Measurements from ENCODE around the gene LMTK3.
A peak's percentile ranks its signal among the peaks of the same experiment; 100 is the strongest.

LMTK3 gene

DNA sequence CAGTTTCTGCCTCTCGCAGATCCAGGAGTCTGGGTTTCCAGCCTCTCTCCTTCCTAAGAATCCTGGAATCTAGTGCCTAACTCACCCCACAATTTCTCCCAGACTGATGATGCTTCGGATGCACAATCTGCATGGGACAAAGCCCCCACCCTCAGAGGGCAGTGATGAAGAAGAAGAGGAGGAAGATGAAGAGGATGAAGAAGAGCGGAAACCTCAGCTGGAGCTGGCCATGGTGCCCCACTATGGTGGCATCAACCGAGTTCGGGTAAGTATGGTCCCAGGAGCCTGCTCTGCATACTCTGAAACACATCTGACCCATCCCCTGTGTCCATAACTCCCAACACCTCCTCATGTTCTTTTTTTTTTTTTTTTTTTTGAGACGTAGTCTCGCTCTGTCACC lies 65.1 kb downstream of the LMTK3 start:
- Histone ChIP-seq H3K4me3 (ENCODE audit: low read depth, low read length) (peak overlapping the region; percentile 92), H3K27me3 (ENCODE audit: insufficient read depth, low read length) (no peaks in the 10 kb centered on the region), H3K23ac (ENCODE audit: low read length) (no peak overlapping the region), H3K18ac (ENCODE audit: low read length) (peak overlapping the region; percentile 61), H3K4me1 (ENCODE audit: control insufficient read depth in 1 of 2, insufficient read depth in 2 of 2, low read length in 2 of 2) (peaks cover 11 to 13% of the 10 kb centered on the region in 2 experiments), H4K91ac (ENCODE audit: low read depth, low read length) (no peak overlapping the region), H2AK5ac (ENCODE audit: low read length) (no peak overlapping the region), H3K14ac (ENCODE audit: low read length) (peak overlapping the region; percentile 1), H3K79me1 (ENCODE audit: low read length) (peaks cover 6% of the 10 kb centered on the region), H3K79me2 (ENCODE audit: control insufficient read depth, insufficient read depth, low read length, poor library complexity) (peaks cover 2% of the 10 kb centered on the region), H3K4me2 (ENCODE audit: low read length) (peak overlapping the region; percentile 82), H2BK12ac (ENCODE audit: low read length) (no peak overlapping the region), H3K9ac (ENCODE audit: low read length) (peak overlapping the region; percentile 95), H4K8ac (ENCODE audit: low read depth, low read length) (peak overlapping the region; percentile 25), H3K27ac (ENCODE audit: low read depth, low read length) (peak overlapping the region; percentile 10), H2AFZ (ENCODE audit: insufficient read depth, low read length, poor library complexity) (no peak overlapping the region), H2BK5ac (ENCODE audit: low read depth, low read length, poor library complexity) (no peak overlapping the region), H3K36me3 (ENCODE audit: control insufficient read depth in 1 of 2, insufficient read depth in 2 of 2, low read length in 2 of 2) (peaks cover 40 to 41% of the 10 kb centered on the region in 2 experiments), H3K9me3 (ENCODE audit: insufficient read depth, low read depth, low read length) (no peaks in the 10 kb centered on the region), H3K4ac (ENCODE audit: low read depth, low read length) (peak overlapping the region; percentile 77), H4K12ac (ENCODE audit: low read depth, low read length) (peak overlapping the region; percentile 35), H2BK120ac (ENCODE audit: insufficient read depth, low read length, poor library complexity) (no peak overlapping the region)
- no CpG with 5 or more reads among the region's 7 CpGs for WGBS (ENCODE audit: extremely low coverage, insufficient coverage, insufficient read length)
- no peak for DNase-seq

DNA sequence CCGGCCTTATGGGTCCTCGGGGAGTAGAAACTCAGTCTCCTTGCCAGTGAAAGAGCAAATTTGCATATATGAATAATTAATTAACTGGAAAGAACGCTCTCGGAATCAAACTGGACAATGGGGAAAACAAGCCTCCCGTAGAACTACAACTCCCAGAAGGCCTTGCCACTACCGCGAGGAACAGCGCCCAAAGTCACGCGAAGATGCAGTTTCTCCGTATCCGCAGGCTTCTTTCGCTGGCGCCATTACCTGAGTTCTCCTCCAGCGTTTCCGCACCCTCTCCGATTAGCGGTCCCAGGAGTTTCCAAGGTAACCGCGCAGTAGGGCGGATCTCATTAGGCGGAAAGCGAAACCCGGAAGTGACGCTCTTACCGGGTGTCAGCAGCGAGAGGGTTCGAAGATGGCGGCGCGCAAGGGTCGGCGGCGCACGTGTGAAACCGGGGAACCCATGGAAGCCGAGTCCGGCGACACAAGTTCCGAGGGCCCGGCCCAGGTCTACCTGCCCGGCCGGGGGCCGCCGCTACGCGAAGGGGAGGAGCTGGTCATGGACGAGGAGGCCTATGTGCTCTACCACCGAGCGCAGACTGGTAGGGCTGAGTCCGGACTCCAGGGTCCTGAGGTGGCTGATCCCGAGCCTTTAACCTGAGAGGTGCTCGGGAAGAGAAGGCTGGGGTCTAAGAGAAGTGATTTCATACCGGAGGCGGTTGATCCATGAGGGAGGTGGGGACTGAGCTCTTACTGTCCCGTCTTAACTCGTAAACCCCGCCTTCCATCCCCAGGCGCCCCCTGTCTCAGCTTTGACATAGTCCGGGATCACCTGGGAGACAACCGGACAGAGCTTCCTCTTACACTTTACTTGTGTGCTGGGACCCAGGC lies 65.8 kb downstream of the LMTK3 start, which contains the start of gene GRWD1:
Gene GRWD1 (plus strand): TSS at position 378 of the 876 bp plus-strand sequence. CDS start 23 bp downstream, at position 401.
- Histone ChIP-seq H3K79me1 (ENCODE audit: low read length) (peaks cover 6% of the 10 kb centered on the region), H3K4ac (ENCODE audit: low read depth, low read length) (peak within 1 kb of the TSS; percentile 77), H2BK5ac (ENCODE audit: low read depth, low read length, poor library complexity) (peak within 1 kb of the TSS; percentile 74), H2BK120ac (ENCODE audit: insufficient read depth, low read length, poor library complexity) (no peak within 1 kb of the TSS), H3K4me2 (ENCODE audit: low read length) (peak within 1 kb of the TSS; percentile 82), H3K4me3 (ENCODE audit: low read depth, low read length) (peak within 1 kb of the TSS; percentile 92), H4K8ac (ENCODE audit: low read depth, low read length) (peak within 1 kb of the TSS; percentile 90), H4K91ac (ENCODE audit: low read depth, low read length) (peak within 1 kb of the TSS; percentile 88), H3K36me3 (ENCODE audit: control insufficient read depth in 1 of 2, insufficient read depth in 2 of 2, low read length in 2 of 2) (peaks cover 32 to 34% of the 10 kb centered on the region in 2 experiments), H3K79me2 (ENCODE audit: control insufficient read depth, insufficient read depth, low read length, poor library complexity) (peaks cover 2% of the 10 kb centered on the region), H4K12ac (ENCODE audit: low read depth, low read length) (peak within 1 kb of the TSS; percentile 68), H3K9me3 (ENCODE audit: insufficient read depth, low read depth, low read length) (no peaks in the 10 kb centered on the region), H2AK5ac (ENCODE audit: low read length) (peak within 1 kb of the TSS; percentile 59), H3K14ac (ENCODE audit: low read length) (peak within 1 kb of the TSS; percentile 88), H3K9ac (ENCODE audit: low read length) (peak within 1 kb of the TSS; percentile 95), H3K18ac (ENCODE audit: low read length) (peak within 1 kb of the TSS; percentile 77), H2BK12ac (ENCODE audit: low read length) (peak within 1 kb of the TSS; percentile 74), H2AFZ (ENCODE audit: insufficient read depth, low read length, poor library complexity) (peak within 1 kb of the TSS; percentile 88), H3K4me1 (ENCODE audit: control insufficient read depth in 1 of 2, insufficient read depth in 2 of 2, low read length in 2 of 2) (peaks cover 11 to 13% of the 10 kb centered on the region in 2 experiments), H3K27ac (ENCODE audit: low read depth, low read length) (peak within 1 kb of the TSS; percentile 49), H3K27me3 (ENCODE audit: insufficient read depth, low read length) (no peaks in the 10 kb centered on the region), H3K23ac (ENCODE audit: low read length) (no peak within 1 kb of the TSS)
- DNase-seq = peak; percentile 97 to 98
- WGBS (ENCODE audit: extremely low coverage, insufficient coverage, insufficient read length) = no CpG with 5 or more reads among the region's 61 CpGs

DNA sequence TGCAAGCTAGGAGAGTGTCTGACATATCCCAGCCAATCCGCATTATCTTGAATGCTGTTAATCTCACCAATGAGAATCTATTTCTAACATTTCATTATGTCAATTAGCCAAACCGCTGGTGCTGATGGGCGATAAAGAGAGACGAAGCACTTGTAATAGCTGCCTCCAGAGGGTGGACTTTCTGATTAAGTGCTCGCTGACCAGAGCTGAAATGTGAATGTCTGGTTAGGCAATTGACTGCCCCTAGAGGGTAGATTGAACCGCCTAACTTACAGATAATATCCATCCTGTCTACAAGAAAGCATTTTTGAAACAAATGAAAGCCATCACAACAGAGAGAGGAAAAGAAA lies 66.4 kb downstream of the LMTK3 start:
- Histone ChIP-seq H3K79me2 (ENCODE audit: control insufficient read depth, insufficient read depth, low read length, poor library complexity) (peaks cover 2% of the 10 kb centered on the region), H2BK5ac (ENCODE audit: low read depth, low read length, poor library complexity) (no peak overlapping the region), H3K27me3 (ENCODE audit: insufficient read depth, low read length) (no peaks in the 10 kb centered on the region), H4K91ac (ENCODE audit: low read depth, low read length) (no peak overlapping the region), H3K4me1 (ENCODE audit: control insufficient read depth in 1 of 2, insufficient read depth in 2 of 2, low read length in 2 of 2) (peaks cover 11 to 13% of the 10 kb centered on the region in 2 experiments), H3K18ac (ENCODE audit: low read length) (no peak overlapping the region), H3K14ac (ENCODE audit: low read length) (peak overlapping the region; percentile 8), H3K27ac (ENCODE audit: low read depth, low read length) (peak overlapping the region; percentile 49), H3K4ac (ENCODE audit: low read depth, low read length) (peak overlapping the region; percentile 56), H2BK12ac (ENCODE audit: low read length) (no peak overlapping the region), H2BK120ac (ENCODE audit: insufficient read depth, low read length, poor library complexity) (no peak overlapping the region), H3K36me3 (ENCODE audit: control insufficient read depth in 1 of 2, insufficient read depth in 2 of 2, low read length in 2 of 2) (peaks cover 26 to 28% of the 10 kb centered on the region in 2 experiments), H3K9me3 (ENCODE audit: insufficient read depth, low read depth, low read length) (no peaks in the 10 kb centered on the region), H2AFZ (ENCODE audit: insufficient read depth, low read length, poor library complexity) (peak overlapping the region; percentile 67), H4K12ac (ENCODE audit: low read depth, low read length) (peak overlapping the region; percentile 51), H3K23ac (ENCODE audit: low read length) (no peak overlapping the region), H3K79me1 (ENCODE audit: low read length) (peaks cover 6% of the 10 kb centered on the region), H3K9ac (ENCODE audit: low read length) (no peak overlapping the region), H3K4me3 (ENCODE audit: low read depth, low read length) (no peak overlapping the region), H4K8ac (ENCODE audit: low read depth, low read length) (peak overlapping the region; percentile 69), H2AK5ac (ENCODE audit: low read length) (no peak overlapping the region), H3K4me2 (ENCODE audit: low read length) (peak overlapping the region; percentile 82)
- WGBS (ENCODE audit: extremely low coverage, insufficient coverage, insufficient read length) = no CpG with 5 or more reads among the region's 6 CpGs
- peak; percentile 77 to 91 for DNase-seq

DNA sequence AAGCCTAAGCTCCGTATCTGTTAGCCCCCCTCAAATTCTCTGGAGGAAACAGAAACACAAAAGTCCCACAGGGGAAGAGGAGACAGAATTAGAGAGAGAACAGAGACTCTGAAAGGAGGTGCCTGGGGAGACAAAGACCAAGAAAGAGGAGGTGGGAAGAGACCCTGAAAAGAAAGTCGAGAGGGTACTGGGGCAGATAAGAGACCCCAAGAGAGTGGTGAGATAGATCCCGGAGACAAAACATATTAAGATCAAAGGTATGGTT lies 66.8 kb downstream of the LMTK3 start:
- no peak overlapping the region for H3K4ac ChIP-seq (ENCODE audit: low read depth, low read length)
- peaks cover 2% of the 10 kb centered on the region for H3K79me2 ChIP-seq (ENCODE audit: control insufficient read depth, insufficient read depth, low read length, poor library complexity)
- no peaks in the 10 kb centered on the region for H3K9me3 ChIP-seq (ENCODE audit: insufficient read depth, low read depth, low read length)
- H3K23ac ChIP-seq (ENCODE audit: low read length) = no peak overlapping the region
- H2AK5ac ChIP-seq (ENCODE audit: low read length) = peak overlapping the region; percentile 71
- H2BK12ac ChIP-seq (ENCODE audit: low read length) = peak overlapping the region; percentile 74
- no CpG with 5 or more reads among the region's 3 CpGs for WGBS (ENCODE audit: extremely low coverage, insufficient coverage, insufficient read length)
- no peak overlapping the region for H2BK5ac ChIP-seq (ENCODE audit: low read depth, low read length, poor library complexity)
- H3K18ac ChIP-seq (ENCODE audit: low read length) = no peak overlapping the region
- peak overlapping the region; percentile 65 for H4K91ac ChIP-seq (ENCODE audit: low read depth, low read length)
- no peak overlapping the region for H2BK120ac ChIP-seq (ENCODE audit: insufficient read depth, low read length, poor library complexity)
- H4K8ac ChIP-seq (ENCODE audit: low read depth, low read length) = peak overlapping the region; percentile 4
- no peaks in the 10 kb centered on the region for H3K27me3 ChIP-seq (ENCODE audit: insufficient read depth, low read length)
- peaks cover 11 to 13% of the 10 kb centered on the region in 2 experiments for H3K4me1 ChIP-seq (ENCODE audit: control insufficient read depth in 1 of 2, insufficient read depth in 2 of 2, low read length in 2 of 2)
- peak overlapping the region; percentile 23 for H4K12ac ChIP-seq (ENCODE audit: low read depth, low read length)
- H3K9ac ChIP-seq (ENCODE audit: low read length) = no peak overlapping the region
- H2AFZ ChIP-seq (ENCODE audit: insufficient read depth, low read length, poor library complexity) = peak overlapping the region; percentile 67
- DNase-seq = no peak
- H3K14ac ChIP-seq (ENCODE audit: low read length) = peak overlapping the region; percentile 11
- peaks cover 6% of the 10 kb centered on the region for H3K79me1 ChIP-seq (ENCODE audit: low read length)
- H3K27ac ChIP-seq (ENCODE audit: low read depth, low read length) = peak overlapping the region; percentile 8
- no peak overlapping the region for H3K4me3 ChIP-seq (ENCODE audit: low read depth, low read length)
- peak overlapping the region; percentile 82 for H3K4me2 ChIP-seq (ENCODE audit: low read length)
- H3K36me3 ChIP-seq (ENCODE audit: control insufficient read depth in 1 of 2, insufficient read depth in 2 of 2, low read length in 2 of 2) = peaks cover 23 to 24% of the 10 kb centered on the region in 2 experiments

Measured in trophoblast cell (in vitro differentiated cells and primary cell).